Measurements from ENCODE around the gene ANKRD27.
"Not testable (repeated sequence)": the region's sequence is repeated elsewhere in the genome, so short reads cannot be mapped to it uniquely, and the experiment has no call there.

The ANKRD27 gene

DNA sequence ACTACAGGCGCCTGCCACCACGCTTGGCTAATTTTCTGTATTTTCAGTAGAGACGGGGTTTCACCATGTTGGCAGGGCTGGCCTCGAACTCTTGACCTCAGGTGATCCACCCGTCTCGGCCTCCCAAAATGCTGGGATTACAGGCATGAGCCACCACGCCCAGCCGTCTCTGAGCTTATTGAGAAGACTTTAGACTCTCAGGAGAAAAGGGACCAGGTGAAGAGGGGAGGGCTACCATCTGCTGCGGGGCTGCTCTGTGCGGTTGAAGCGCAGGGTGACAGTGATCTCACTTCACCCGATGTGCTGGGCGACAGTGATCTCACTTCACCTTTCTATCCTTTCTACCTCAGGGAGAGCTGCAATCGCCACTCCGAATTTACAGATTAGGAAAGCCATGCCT, 68.7 kb downstream of the ANKRD27 start:
- no peak for DNase-seq

DNA sequence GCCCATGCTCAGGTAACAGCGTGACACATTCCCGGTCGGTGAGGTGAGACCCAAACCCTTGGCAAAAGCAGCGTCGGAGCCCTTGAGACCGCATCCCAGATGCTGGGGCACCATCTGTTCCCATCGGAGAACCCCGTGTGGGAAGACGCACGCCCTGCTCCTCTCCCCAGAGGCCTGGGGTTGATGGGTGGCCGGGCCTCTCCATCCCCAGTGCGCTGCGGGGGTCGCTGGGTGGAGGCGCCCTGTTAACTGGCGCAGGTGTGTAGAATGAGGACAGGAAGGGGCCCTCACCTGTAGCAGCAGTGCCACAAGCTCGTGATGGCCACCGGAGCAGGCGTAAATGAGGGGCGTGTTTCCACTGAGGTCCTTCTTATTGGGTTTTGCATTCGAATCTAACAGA, 69.4 kb downstream of the ANKRD27 start:
- no peak for DNase-seq

DNA sequence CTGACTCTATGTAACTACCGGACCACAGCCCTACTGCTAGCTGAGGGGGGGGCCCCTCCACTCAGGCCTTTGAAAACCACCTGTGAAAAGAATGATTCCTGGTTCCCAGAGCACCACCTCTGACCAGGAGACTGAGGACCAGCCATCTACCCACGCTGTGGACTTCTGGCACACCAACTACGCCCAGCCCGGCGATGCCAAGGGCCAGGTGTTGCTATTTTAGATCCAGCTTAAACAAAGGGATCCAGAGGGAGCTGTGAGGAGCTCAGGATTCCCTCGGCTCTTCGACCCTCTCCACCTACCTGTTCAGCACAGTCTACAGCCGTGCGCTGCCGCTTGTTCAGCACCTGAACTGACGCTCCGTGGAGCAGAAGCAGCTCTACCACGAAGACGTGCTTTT, 71.0 kb downstream of the ANKRD27 start:
- DNase-seq, result no peak

DNA sequence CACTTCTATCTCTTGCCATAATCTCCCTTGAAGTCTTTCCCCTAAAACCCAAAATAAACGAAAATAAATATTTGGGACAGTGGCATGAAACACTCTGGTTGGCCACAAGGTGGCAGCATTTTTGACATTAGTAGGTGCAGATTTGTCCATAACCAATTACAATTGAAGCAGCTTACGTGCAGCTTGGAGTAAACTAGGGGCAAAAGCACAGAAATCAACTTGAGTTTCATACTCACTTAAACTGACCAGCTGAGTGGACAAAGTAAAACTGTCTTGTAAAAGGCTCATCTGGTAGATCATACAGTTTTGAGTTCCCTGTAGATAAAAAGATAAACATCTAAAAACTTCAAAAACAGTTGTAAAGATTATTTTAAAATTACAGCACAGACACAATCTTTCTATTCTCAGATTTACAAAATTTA, 75.2 kb downstream of the ANKRD27 start:
- peak in 8 of 58 donors; percentile 0 to 31 (median 8) for DNase-seq

DNA sequence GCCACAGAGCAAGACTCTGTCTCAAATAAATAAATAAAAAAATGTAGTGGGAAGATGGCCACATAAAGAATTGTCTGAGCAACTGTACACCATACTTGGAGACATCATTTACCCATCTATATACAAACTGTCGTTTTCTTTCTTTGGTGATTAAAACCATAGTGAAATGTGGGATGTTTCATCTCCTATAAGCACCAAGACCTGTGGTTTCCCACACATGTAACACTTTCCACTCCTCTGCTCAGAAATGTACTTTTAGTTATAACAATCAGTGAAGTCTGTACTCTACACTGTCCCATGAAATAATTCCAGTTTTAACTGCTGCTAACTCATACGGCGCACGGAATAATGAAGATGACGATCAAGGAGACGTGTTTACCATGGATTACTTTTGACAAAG, 75.7 kb downstream of the ANKRD27 start:
- DNase-seq, result no peak

DNA sequence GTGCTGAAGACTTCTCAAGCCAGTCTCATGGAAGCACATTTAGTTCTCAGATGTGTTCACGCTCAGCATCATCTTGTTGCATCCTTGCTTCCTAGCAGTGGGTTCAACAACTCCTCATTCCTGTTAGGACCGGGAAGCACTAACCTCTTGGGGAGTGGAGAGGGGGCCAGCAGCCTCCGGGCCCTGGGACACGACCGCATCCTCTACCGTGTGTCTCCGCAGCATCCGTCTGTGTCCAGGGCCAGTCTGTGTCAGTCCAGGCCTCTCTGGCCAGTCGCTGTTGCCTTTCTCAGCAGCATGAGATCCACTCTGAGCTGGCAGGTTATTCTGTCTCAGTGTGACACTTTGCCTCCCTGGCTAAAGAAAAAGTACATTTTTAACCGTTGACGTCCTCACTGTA, 77.0 kb downstream of the ANKRD27 start:
- DNase-seq, result no peak

DNA sequence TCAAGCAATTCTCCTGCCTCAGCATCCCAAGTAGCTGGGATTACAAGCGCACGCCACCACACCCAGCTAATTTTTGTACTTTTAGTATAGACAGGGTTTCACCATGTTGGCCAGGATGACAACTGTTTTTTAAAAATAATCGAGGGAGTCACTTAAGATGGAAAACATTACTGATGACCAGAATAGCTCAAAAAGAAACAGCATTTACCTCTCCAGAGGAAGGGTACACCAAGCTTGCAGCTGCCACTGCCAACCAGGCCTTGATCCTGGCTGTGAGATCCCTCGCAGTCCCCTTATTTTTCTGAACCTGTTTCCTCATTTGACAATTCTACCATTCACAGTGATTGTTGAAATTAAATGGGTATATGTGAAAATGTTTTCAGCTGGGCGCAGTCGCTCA, 79.5 kb downstream of the ANKRD27 start:
- DNase-seq, result no peak

DNA sequence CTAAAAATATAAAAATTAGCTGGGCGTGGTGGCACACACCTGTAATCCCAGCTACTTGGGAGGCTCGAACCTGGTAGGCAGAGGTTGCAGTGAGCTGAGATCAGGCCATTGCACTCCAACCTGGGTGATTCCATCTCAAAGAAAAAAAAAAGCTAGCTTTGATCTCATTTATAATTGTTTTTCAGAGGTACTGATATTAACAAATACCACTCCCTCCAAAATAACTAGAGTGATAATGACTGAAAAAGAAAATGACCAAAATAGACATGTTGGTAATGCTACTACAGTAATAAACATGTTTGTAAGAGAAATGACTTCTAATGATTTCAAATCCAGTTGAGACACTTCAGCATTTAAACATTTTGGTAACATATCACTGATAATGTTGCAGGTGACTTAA, 81.0 kb downstream of the ANKRD27 start:
- no peak for DNase-seq

DNA sequence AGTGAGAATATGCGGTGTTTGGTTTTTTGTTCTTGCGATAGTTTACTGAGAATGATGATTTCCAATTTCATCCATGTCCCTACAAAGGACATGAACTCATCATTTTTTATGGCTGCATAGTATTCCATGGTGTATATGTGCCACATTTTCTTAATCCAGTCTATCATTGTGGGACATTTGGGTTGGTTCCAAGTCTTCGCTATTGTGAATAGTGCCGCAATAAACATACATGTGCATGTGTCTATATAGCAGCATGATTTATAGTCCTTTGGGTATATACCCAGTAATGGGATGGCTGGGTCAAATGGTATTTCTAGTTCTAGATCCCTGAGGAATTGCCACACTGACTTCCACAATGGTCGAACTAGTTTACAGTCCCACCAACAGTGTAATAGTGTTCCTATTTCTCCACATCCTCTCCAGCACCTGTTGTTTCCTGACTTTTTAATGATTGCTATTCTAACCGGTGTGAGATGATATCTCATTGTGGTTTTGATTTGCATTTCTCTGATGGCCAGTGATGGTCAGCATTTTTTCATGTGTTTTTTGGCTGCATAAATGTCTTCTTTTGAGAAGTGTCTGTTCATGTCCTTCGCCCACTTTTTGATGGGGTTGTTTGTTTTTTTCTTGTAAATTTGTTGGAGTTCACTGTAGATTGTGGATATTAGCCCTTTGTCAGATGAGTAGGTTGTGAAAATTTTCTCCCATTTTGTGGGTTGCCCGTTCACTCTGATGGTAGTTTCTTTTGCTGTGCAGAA, 87.1 kb downstream of the ANKRD27 start:
- not testable (repeated sequence) for DNase-seq

DNA sequence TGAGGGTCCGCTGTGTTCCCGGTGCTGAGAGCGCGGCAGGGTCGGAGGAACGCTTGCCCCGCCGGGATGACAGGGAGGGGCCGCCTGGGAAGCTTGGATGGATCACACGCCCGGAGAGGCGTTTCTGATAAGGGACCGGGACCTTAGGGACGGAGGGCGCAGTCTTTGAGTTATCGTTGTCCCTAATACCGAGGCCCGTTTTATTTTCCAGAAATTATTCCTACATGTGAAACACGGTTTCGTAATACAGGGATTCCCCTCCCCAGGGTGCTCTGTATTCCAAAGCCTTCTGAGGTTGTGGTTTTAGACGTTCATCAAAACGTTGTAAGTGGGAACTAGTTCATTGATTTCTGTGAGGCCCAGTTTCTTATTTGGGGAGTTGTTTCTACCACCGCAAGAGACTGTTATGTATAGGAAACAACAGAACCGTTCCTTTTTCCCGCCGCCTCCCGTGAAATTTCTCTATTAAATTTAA, 93.2 kb downstream of the ANKRD27 start:
- peak in 4 of 58 donors; percentile 31 to 48 (median 41) for DNase-seq

DNA sequence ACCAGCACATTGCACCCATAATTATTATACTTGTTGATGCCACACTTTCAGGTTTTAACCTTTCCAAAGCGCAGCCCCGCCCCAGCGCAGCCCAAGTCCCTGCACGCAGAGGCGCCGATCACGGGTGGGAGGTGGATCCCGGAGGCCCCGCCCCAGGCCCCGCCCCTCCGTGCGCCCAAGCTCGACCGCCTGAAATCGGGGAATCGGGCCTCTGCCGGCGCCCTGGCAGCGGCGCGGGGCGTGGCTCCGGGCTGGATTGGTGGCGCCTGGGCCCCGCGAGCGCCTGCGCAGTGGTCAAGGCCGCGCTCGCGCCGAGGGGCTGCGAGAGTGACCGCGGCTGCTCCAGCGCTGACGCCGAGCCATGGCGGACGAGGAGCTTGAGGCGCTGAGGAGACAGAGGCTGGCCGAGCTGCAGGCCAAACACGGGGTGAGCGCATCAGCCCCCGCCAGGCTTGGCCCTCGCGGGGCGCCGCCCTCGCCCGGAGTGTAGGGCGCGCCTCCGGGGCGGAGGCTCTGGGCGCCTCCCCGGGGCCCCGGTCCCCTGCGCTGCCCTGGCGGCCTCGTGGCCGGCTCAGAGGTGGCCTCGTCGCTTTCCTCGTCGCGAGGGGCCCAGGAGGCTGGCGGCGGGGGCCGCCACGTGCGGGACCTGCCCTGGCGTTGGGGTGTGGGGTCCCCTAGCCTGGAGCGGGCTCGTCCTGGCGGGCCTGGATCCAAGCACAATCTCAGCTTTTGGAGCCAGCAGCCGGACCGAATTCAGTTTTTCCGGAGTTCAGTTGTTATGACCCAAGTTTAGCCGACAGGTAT, 93.9 kb downstream of the ANKRD27 start, which contains the start of gene PDCD5:
Gene PDCD5, plus strand, starts transcription at position 290 of the 804 bp plus-strand sequence. Its CDS starts 72 bp downstream, at position 362.
- peak; percentile 34 to 97 (median 92) for DNase-seq

DNA sequence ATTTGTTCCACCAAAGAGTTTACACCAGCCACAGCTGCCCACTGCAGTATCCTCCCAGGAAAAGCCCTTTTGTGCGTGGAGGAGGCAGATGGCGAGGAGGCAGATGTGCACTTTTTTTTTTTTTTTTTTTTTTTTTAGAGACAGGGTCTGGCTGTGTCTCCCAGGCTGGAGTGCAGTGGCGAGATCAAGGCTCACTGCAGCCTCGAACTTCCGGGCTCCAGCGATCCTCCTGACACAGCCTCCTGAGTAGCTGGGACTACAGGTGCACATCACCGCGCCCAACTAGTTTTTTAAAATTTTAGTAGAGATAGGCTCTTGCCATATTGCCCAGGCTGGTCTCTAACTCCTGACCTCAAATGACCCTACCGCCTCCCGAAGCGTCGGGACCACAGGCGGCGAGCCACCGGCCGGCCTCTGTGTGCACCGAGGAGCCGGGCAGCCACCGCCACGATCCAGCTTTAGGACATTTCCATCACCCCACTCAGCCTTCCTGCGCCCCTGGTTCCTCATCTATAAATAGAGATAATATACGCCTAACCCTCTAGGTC, 94.6 kb downstream of the ANKRD27 start:
- peak in 2 of 58 donors; percentile 47 to 52 for DNase-seq

DNA sequence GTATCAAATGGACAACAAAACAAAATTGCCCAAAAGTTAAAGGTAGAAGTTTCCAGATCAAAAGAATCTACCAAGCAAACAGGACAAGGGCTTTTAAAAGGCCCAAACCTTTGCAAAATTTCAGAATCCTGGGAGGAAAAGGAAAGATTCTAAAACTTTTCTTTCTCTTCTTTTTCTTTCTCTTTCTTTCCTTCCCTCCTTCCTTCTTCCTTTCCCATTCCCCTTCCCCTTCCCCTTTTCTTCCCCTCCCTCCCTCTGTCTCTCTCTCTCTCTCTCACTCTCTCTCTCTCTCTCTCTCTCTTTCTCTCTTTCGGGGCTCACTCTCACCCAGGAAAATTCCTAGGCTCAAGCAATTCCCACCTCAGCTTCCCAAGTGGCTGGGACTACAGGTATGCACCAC, 98.2 kb downstream of the ANKRD27 start:
- no peak for DNase-seq

DNA sequence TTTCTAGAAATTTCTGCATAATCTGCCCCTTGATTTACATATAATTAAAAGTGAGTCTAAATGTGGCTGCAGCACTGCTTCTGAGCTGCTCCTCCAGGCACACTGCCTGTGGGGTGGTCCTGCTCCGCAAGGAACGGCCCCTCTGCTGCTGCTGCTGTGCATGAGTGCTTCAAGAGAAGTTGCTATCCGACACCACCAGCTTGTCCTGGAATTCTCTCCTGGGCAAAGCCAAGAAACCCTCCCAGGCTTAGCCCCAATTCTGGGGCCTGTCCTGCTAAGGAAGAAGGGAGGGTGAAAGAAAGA, 101.5 kb downstream of the ANKRD27 start:
- peak in 4 of 58 donors; percentile 2 to 11 (median 2) for DNase-seq

DNA sequence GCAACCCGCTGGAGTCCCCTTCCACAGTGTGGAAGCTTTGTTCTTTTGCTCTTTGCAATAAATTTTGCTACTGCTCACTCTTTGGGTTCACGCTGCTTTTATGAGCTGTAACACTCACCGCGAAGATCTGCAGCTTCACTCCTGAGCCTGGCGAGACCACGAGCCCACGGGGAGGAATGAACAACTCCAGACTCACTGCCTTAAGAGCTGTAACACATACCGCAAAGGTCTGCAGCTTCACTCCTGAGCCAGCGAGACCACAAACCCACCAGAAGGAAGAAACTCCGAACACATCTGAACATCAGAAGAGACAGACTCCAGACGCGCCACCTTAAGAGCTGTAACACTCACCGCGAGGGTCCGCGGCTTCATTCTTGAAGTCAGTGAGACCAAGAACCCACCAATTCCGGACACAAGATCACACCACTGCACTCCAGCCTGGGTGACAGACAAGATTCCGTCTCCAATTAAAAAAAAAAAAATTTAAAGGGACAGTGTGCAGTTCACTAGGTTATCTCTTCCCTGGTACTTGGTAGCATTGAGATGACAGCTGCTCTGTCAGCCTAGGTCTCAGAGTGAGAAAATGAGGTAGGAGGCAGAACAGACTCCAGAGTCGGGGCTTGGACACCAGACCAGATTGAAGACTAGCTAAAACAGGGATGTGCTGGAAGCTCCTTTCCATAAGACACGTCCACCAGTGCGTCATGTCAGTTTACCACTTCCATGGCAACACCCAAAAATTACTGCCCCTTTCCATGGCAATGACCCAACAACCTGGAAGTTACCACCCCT, 102.1 kb downstream of the ANKRD27 start:
- not testable (repeated sequence) for DNase-seq

DNA sequence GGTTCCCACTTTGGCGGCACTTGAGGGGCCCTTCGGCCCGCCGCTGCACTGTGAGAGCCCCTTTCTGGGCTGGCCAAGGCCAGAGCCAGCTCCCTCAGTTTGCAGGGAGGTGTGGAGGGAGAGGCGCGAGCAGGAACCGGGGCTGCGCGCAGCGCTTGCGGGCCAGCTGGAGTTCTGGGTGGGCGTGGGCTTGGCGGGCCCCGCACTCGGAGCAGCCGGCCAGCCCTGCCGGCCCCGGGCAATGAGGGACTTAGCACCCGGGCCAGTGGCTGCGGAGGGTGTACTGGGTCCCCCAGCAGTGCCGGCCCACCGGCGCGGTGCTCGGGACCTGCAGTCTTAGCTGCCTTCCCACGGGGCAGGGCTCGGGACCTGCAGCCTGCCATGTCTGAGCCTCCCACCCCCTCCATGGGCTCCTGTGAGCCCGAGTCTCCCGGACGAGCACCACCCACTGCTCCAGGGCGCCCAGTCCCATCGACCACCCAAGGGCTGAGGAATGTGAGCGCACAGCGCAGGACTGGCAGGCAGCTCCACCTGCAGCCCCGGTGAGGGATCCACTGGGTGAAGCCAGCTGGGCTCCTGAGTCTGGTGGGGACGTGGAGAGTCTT, 103.4 kb downstream of the ANKRD27 start:
- not testable (repeated sequence) for DNase-seq

DNA sequence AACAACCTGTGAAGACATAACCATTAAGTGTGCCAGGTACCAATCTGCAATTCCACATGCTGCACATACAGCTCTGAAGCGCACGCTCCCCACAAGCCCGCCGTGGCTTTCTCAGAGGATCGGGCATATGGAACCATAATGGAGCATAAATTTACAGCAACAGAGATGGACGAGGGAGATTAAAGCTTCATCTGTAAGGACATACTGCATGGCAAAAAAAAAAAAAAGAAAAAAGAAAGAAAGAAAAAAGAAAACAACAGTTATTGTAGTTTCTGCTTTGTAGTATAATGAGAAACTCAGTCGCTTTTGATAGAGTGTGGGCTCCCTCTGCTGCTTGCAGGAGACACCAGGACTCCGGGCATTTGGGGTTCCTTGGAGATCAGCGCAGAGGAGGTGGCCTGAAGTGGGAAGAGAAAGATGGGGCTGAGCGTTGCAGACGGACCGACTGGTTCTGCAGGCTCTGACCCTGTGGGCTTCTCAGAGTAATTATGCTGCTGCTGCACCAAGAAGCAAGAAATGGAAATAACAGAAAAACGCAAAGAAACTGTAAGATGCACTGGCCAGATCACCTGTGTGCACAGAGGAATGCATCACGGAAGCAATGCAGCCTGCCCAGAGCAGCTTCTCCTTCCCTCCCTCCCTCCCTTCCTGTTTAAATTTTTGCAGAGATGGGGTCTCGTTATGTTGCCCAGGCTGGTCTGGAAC, 104.7 kb downstream of the ANKRD27 start:
- DNase-seq, result peak in 49 of 58 donors; percentile 1 to 75 (median 21)

DNA sequence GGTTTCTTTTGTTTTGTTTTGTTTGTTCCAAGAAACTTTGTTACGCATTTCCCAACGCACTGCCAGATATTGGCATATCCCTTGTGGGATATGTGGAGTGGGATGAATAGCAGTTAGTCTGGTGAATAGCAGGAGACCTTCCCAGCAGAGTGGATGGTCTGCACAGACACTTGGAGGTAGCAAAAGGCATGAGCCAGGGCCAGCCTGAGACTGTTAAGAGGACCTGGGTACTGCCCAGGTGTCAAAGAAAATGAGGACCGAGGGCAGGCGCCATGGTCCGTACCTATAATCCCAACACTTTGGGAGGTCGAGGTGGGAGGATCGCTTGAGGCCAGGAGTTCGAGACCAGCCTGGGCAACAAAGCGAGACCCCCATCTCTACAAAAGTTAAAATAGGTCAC, 107.5 kb downstream of the ANKRD27 start:
- no peak for DNase-seq

DNA sequence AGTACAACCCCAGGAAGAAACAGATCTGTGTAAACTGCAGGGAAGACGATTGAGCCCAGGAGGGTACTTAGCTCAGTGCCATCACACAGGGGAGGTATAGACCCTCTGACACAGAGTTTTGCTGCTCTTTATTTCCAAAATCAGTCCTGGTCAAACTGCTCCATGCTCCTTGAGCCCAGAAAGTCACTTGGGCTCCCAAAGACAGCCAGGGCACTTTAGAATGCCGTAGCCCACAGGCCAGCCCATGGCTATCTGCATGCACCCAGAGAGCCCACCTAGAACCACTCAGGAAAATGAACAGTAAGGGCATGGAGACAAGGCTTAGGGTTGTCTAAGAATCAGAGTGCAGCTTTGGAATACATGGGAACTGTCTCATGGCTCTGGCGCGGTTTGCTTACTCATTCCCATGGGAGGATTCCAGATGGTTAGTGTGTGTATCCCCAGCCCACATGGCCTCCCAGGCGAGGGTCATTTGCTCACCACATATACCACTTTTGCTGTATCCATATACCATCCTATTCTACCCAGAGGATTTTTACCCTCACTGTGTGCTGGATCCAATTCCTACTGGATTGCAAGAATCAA, 108.6 kb downstream of the ANKRD27 start:
- DNase-seq, result no peak

DNA sequence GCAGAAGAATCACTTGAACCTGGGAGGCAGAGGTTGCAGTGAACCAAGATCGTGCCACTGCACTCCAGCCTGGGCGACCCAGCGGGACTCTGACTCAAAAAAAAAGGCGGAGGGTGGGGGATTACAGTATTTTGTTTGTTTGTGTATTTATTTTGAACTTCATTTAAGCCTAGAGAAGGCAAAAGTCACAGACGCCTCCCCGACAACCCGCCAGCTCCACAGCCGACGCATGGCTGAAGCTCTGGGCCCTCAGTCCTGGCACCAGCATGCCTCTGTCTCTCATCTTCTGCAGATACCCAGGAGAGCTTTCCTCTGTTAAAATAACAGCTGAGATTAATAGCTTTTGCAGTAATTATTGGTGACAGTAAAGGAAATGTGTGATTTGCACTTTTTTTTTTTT, 111.2 kb downstream of the ANKRD27 start:
- no peak for DNase-seq

Measured in anterior cingulate cortex (tissue), 58 donors.